ENCODE data around the gene BACE1-AS. TPM values are rescaled to one million over a fixed set of nuclear protein-coding genes. Genes with fewer than 3 reads are reported as not detected.

BACE1-AS gene
- total RNA-seq, 2 experiments from 2014 or later: 4.4 to 8.0 TPM

DNA sequence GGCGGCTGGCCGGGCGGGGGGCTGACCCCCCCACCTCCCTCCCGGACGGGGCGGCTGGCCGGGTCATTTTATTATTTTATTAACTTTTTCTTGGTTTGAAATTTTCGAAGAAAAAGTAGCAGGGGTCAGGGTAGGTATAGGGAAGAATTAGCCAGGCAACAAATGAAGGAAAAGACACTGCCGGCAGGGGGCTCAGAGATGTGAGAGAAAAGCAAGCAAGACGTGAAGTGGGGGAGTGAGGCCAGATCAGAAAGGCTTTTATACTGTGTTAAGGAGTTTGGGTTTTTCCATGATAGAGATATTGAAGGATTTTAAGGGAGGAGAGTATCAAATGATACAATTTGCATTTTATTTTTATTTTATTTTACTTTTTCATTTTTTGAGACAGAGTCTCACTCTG is 39.6 kb upstream of the BACE1-AS start:
- no peaks in the 10 kb centered on the region for H3K4me1 ChIP-seq (ENCODE audit: insufficient read depth, low read length, poor library complexity, severe bottlenecking)
- H3K4me2 ChIP-seq (ENCODE audit: low read length): no peak overlapping the region
- intact Hi-C loops (cut with micrococcal nuclease; ENCODE audit: unreplicated experiment): no loop called here
- DNase-seq (ENCODE audit: low spot score): no peak
- no peaks in the 10 kb centered on the region for H3K9me3 ChIP-seq (ENCODE audit: low read length)
- no peak for TF ChIP-seq EZH2phosphoT487 (IDR thresholded peaks at IDR 0.05; ENCODE audit: borderline replicate concordance, low read depth, low read length)
- TF ChIP-seq, protein P1, sequence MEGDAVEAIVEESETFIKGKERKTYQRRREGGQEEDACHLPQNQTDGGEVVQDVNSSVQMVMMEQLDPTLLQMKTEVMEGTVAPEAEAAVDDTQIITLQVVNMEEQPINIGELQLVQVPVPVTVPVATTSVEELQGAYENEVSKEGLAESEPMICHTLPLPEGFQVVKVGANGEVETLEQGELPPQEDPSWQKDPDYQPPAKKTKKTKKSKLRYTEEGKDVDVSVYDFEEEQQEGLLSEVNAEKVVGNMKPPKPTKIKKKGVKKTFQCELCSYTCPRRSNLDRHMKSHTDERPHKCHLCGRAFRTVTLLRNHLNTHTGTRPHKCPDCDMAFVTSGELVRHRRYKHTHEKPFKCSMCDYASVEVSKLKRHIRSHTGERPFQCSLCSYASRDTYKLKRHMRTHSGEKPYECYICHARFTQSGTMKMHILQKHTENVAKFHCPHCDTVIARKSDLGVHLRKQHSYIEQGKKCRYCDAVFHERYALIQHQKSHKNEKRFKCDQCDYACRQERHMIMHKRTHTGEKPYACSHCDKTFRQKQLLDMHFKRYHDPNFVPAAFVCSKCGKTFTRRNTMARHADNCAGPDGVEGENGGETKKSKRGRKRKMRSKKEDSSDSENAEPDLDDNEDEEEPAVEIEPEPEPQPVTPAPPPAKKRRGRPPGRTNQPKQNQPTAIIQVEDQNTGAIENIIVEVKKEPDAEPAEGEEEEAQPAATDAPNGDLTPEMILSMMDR (conservative IDR thresholded peaks at IDR 0.05; ENCODE audit: low read length): no peak
- peaks cover 47% of the 10 kb centered on the region for H3K36me3 ChIP-seq (ENCODE audit: insufficient read depth, low read length)
- no peak overlapping the region for H2AFZ ChIP-seq (ENCODE audit: low read length)
- H3K4me3 ChIP-seq (ENCODE audit: low read depth, low read length, poor library complexity, severe bottlenecking): no peak overlapping the region
- ChIA-PET CTCF (ENCODE audit: unreplicated experiment) (no interaction called here), POLR2A (no interaction called here)
- no peak overlapping the region for H3K27ac ChIP-seq (ENCODE audit: low read depth, low read length, poor library complexity, severe bottlenecking)
- BruUV-seq (replicated peaks): no TSS peak
- H4K20me1 ChIP-seq (ENCODE audit: insufficient read depth, low read length): no peaks in the 10 kb centered on the region
- no peaks in the 10 kb centered on the region for H3K9me2 ChIP-seq (ENCODE audit: insufficient read depth, low read length)
- H3K79me2 ChIP-seq (ENCODE audit: insufficient read depth, low read depth, low read length): no peaks in the 10 kb centered on the region

DNA sequence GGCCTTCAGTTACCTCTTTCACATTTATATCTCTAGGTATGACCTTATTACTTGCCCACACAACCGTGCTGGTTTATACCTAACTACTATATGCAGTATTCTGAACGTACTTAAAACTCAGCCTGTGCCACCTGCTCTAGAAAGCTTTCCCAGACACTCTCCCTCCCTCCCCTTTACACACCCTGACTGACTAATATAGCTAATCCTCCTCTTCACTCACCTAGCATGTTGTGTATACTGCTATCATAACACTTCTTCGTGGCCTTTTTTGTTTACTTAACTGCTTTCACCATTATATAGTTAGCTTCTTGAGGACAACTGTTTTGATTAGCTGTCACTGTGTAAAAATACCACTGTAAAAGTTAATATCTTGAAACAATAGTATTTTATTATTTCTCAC is 35.2 kb upstream of the BACE1-AS start:
- H3K4me1 ChIP-seq (ENCODE audit: insufficient read depth, low read length, poor library complexity, severe bottlenecking): no peaks in the 10 kb centered on the region
- DNase-seq (ENCODE audit: low spot score): no peak
- BruUV-seq (replicated peaks): no TSS peak
- no peak overlapping the region for H3K4me2 ChIP-seq (ENCODE audit: low read length)
- H2AFZ ChIP-seq (ENCODE audit: low read length): no peak overlapping the region
- no peaks in the 10 kb centered on the region for H3K79me2 ChIP-seq (ENCODE audit: insufficient read depth, low read depth, low read length)
- no peak overlapping the region for H3K27ac ChIP-seq (ENCODE audit: low read depth, low read length, poor library complexity, severe bottlenecking)
- no peaks in the 10 kb centered on the region for H3K9me2 ChIP-seq (ENCODE audit: insufficient read depth, low read length)
- intact Hi-C loops (cut with micrococcal nuclease; ENCODE audit: unreplicated experiment): no loop called here
- no peaks in the 10 kb centered on the region for H3K9me3 ChIP-seq (ENCODE audit: low read length)
- TF ChIP-seq EZH2phosphoT487 (IDR thresholded peaks at IDR 0.05; ENCODE audit: borderline replicate concordance, low read depth, low read length): no peak
- TF ChIP-seq, protein P1 (conservative IDR thresholded peaks at IDR 0.05; ENCODE audit: low read length): no peak
- ChIA-PET POLR2A (no interaction called here), CTCF (ENCODE audit: unreplicated experiment) (no interaction called here)
- no peak overlapping the region for H3K4me3 ChIP-seq (ENCODE audit: low read depth, low read length, poor library complexity, severe bottlenecking)
- H4K20me1 ChIP-seq (ENCODE audit: insufficient read depth, low read length): no peaks in the 10 kb centered on the region
- H3K36me3 ChIP-seq (ENCODE audit: insufficient read depth, low read length): peaks cover 19% of the 10 kb centered on the region; the same call in 1 of the 2 replicates

DNA sequence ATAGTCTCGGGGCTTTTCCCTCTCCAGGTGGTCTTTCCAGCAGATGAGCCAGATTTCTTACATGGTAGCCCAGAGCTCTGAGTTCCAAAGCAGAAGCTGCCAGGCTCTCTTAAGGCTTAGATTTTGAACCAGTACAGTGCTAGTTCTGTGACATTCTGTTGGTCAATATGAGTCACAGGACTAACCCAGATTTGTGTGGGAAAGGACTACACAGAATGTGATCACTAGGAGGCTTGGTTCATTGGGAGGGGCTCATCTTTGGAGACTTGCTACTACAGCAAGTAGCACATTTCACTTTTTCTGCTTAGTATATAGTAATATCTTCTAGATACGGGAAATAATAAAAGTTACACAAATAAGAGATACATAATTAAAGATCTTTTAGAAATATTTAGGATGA is 34.6 kb upstream of the BACE1-AS start:
- no peaks in the 10 kb centered on the region for H3K79me2 ChIP-seq (ENCODE audit: insufficient read depth, low read depth, low read length)
- no peak for DNase-seq (ENCODE audit: low spot score)
- peaks cover 23% of the 10 kb centered on the region; the same call in 1 of the 2 replicates for H3K36me3 ChIP-seq (ENCODE audit: insufficient read depth, low read length)
- CTCF ChIA-PET (ENCODE audit: unreplicated experiment): no interaction called here
- TF ChIP-seq EZH2phosphoT487 (IDR thresholded peaks at IDR 0.05; ENCODE audit: borderline replicate concordance, low read depth, low read length): no peak
- TF ChIP-seq, protein P1 (conservative IDR thresholded peaks at IDR 0.05; ENCODE audit: low read length): no peak
- H3K4me2 ChIP-seq (ENCODE audit: low read length): no peak overlapping the region
- H4K20me1 ChIP-seq (ENCODE audit: insufficient read depth, low read length): no peaks in the 10 kb centered on the region
- intact Hi-C loops (cut with micrococcal nuclease; ENCODE audit: unreplicated experiment): no loop called here
- H3K4me1 ChIP-seq (ENCODE audit: insufficient read depth, low read length, poor library complexity, severe bottlenecking): no peaks in the 10 kb centered on the region
- no peak overlapping the region for H3K4me3 ChIP-seq (ENCODE audit: low read depth, low read length, poor library complexity, severe bottlenecking)
- POLR2A ChIA-PET: no interaction called here
- no peak overlapping the region for H2AFZ ChIP-seq (ENCODE audit: low read length)
- H3K9me3 ChIP-seq (ENCODE audit: low read length): no peaks in the 10 kb centered on the region
- no TSS peak for BruUV-seq (replicated peaks)
- no peaks in the 10 kb centered on the region for H3K9me2 ChIP-seq (ENCODE audit: insufficient read depth, low read length)
- H3K27ac ChIP-seq (ENCODE audit: low read depth, low read length, poor library complexity, severe bottlenecking): no peak overlapping the region
